ENCODE data around the gene EHD2.

GRCh38 chr19:47768604-47769003 is 55.4 kb downstream of the EHD2 start:
- TF ChIP-seq EP300 (IDR thresholded peaks at IDR 0.05) (no peak), CTCF (IDR thresholded peaks at IDR 0.05) (no peak)

All from gastroesophageal sphincter (tissue), 3 donors.